Measurements from ENCODE around the gene PRR5L. TPM values are rescaled to one million over a fixed set of nuclear protein-coding genes. Genes with fewer than 3 reads are reported as not detected.

The PRR5L gene
- total and polyA plus RNA-seq, 9 of the 15 experiments (the other 6 are each of a cell fraction or from before 2014, with no cell fraction given): 0.11 to 0.60 (median 0.36) TPM; not detected in 2

DNA sequence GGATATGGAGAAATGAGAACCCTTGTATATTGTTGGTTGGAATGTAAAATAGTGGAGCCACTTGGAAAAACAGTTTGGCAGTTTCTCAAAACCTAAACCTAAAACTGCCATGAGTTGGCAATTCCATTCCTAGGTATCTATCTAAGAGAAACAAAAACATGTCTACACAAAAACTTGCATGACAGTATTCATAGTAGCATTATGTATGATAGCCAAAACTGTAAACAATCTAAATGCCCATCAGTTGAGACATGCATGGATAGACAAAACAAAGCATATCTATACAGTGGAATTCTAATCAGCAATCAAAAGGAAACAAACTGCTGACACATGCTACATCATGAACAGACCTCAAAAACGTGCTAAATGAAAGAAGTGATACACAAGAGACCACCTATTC, 179.1 kb downstream of the PRR5L start (continued):
- TF ChIP-seq, protein P1, sequence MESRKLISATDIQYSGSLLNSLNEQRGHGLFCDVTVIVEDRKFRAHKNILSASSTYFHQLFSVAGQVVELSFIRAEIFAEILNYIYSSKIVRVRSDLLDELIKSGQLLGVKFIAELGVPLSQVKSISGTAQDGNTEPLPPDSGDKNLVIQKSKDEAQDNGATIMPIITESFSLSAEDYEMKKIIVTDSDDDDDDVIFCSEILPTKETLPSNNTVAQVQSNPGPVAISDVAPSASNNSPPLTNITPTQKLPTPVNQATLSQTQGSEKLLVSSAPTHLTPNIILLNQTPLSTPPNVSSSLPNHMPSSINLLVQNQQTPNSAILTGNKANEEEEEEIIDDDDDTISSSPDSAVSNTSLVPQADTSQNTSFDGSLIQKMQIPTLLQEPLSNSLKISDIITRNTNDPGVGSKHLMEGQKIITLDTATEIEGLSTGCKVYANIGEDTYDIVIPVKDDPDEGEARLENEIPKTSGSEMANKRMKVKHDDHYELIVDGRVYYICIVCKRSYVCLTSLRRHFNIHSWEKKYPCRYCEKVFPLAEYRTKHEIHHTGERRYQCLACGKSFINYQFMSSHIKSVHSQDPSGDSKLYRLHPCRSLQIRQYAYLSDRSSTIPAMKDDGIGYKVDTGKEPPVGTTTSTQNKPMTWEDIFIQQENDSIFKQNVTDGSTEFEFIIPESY (CRISPR knock-in tag; IDR thresholded peaks at IDR 0.05): no peak
- peak; percentile 64 for TF ChIP-seq ZNF316 (IDR thresholded peaks at IDR 0.05)
- no peak for TF ChIP-seq MCM5 (IDR thresholded peaks at IDR 0.05; ENCODE audit: low read depth)

DNA sequence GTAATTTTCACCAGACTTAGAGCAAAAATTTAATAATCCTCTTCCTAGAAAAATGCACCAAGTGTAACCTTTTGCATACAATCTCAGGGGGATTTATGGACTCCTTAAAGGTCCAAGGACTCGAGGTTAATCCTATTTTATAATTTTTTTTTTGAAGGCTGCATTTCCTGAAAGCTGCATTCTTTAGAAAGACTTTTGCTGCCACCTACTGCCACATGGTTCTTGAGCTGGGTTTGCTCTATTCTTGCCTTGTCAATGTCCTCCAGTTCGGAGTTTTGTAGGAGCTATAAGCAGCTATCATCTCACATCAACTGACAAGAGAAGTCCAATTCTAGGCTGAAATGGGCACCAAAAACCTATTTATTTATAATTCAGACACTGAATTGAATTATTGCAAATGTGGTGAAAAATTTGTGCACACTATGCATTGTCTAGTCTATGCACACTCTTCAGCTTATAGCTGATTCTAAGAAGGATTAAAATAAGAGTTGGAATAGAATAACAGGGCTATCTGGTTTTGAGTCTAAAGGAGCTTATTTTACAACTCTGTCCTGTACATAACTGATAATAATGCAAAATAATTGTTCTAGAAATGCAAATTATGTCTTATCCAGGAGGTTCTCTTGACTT, 182.7 kb downstream of the PRR5L start:
- 43% methylated on average over 2 of the region's 2 CpGs for WGBS (ENCODE audit: insufficient coverage, low coverage, missing lambda C conversion rate)
- CTCF ChIA-PET (ENCODE audit: low intra/inter-chr PET ratio): interaction anchor here (0.7 kb wide), 1 partner anchor 187 kb away, joined by 6 read pairs; no protein-coding TSS in a partner anchor
- H3K9me1 ChIP-seq (ENCODE audit: control insufficient read depth, insufficient read depth, low read length): no peaks in the 10 kb centered on the region
- no peaks in the 10 kb centered on the region for H3K4me1 ChIP-seq (replicated peaks in 1 of 2; ENCODE audit: control insufficient read depth in 2 of 2, insufficient read depth in 2 of 2, low read length in 2 of 2)
- no peaks in the 10 kb centered on the region for H3K27me3 ChIP-seq (ENCODE audit: control insufficient read depth in 2 of 2, insufficient read depth in 2 of 2, low read length in 2 of 2)
- H3K4me3 ChIP-seq: no peak overlapping the region
- FAIRE-seq (no peak), ATAC-seq (peak; percentile 78), DNase-seq (ENCODE audit: extremely low read depth in 1 of 4, low spot score in 3 of 4) (peak in 1 of 4 experiments; percentile 52)
- H3K4me2 ChIP-seq (ENCODE audit: insufficient read depth, low read length): no peak overlapping the region
- H3K79me2 ChIP-seq (ENCODE audit: control insufficient read depth, insufficient read depth, low read length): no peaks in the 10 kb centered on the region
- in situ Hi-C loops (cut with MboI): no loop called here
- H4K20me1 ChIP-seq (replicated peaks; ENCODE audit: control insufficient read depth, insufficient read depth, low read length): no peaks in the 10 kb centered on the region
- intact Hi-C loops (cut with micrococcal nuclease): loop anchor here (1.0 to 5.0 kb wide), 3 partner anchors 137 to 187 kb away; no protein-coding TSS in a partner anchor
- H3K9me3 ChIP-seq (replicated peaks; ENCODE audit: control insufficient read depth, insufficient read depth, low read depth, low read length): no peaks in the 10 kb centered on the region
- no peak overlapping the region for H2AFZ ChIP-seq (ENCODE audit: low read depth, low read length)
- H3K36me3 ChIP-seq (ENCODE audit: control insufficient read depth, insufficient read depth, low read length): no peaks in the 10 kb centered on the region
- POLR2A ChIA-PET: interaction anchor here (1.0 to 1.6 kb wide), 3 partner anchors 9 to 661 kb away, joined by 3 to 9 read pairs (median 3); no protein-coding TSS in a partner anchor
- H3K27ac ChIP-seq (ENCODE audit: extremely low read depth, low read depth, low read length): no peak overlapping the region
- no TSS peak for BruUV-seq (replicated peaks)
- no peak overlapping the region for H3K9ac ChIP-seq (ENCODE audit: insufficient read depth in 1 of 2, low read depth in 2 of 2, low read length in 2 of 2)
- TF ChIP-seq, protein P2, sequence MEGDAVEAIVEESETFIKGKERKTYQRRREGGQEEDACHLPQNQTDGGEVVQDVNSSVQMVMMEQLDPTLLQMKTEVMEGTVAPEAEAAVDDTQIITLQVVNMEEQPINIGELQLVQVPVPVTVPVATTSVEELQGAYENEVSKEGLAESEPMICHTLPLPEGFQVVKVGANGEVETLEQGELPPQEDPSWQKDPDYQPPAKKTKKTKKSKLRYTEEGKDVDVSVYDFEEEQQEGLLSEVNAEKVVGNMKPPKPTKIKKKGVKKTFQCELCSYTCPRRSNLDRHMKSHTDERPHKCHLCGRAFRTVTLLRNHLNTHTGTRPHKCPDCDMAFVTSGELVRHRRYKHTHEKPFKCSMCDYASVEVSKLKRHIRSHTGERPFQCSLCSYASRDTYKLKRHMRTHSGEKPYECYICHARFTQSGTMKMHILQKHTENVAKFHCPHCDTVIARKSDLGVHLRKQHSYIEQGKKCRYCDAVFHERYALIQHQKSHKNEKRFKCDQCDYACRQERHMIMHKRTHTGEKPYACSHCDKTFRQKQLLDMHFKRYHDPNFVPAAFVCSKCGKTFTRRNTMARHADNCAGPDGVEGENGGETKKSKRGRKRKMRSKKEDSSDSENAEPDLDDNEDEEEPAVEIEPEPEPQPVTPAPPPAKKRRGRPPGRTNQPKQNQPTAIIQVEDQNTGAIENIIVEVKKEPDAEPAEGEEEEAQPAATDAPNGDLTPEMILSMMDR (IDR thresholded peaks at IDR 0.05 in 2 of 3, conservative IDR thresholded peaks at IDR 0.05 in 1 of 3; ENCODE audit: insufficient read depth in 2 of 3, low read depth in 1 of 3, low read length in 3 of 3): peak; percentile 52 to 76 (median 55)
- no peak for TF ChIP-seq TAF7 (tag; IDR thresholded peaks at IDR 0.05)
- TF ChIP-seq, protein P3, sequence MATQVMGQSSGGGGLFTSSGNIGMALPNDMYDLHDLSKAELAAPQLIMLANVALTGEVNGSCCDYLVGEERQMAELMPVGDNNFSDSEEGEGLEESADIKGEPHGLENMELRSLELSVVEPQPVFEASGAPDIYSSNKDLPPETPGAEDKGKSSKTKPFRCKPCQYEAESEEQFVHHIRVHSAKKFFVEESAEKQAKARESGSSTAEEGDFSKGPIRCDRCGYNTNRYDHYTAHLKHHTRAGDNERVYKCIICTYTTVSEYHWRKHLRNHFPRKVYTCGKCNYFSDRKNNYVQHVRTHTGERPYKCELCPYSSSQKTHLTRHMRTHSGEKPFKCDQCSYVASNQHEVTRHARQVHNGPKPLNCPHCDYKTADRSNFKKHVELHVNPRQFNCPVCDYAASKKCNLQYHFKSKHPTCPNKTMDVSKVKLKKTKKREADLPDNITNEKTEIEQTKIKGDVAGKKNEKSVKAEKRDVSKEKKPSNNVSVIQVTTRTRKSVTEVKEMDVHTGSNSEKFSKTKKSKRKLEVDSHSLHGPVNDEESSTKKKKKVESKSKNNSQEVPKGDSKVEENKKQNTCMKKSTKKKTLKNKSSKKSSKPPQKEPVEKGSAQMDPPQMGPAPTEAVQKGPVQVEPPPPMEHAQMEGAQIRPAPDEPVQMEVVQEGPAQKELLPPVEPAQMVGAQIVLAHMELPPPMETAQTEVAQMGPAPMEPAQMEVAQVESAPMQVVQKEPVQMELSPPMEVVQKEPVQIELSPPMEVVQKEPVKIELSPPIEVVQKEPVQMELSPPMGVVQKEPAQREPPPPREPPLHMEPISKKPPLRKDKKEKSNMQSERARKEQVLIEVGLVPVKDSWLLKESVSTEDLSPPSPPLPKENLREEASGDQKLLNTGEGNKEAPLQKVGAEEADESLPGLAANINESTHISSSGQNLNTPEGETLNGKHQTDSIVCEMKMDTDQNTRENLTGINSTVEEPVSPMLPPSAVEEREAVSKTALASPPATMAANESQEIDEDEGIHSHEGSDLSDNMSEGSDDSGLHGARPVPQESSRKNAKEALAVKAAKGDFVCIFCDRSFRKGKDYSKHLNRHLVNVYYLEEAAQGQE (IDR thresholded peaks at IDR 0.05; ENCODE audit: borderline replicate concordance): peak; percentile 62; the same call in 1 of the 2 replicates
- TF ChIP-seq, protein P3 (CRISPR knock-in tag; IDR thresholded peaks at IDR 0.05; ENCODE audit: low read depth): no peak

All from K562 (cell line).